ENCODE data around the gene SLC38A11.

SLC38A11 gene

DNA sequence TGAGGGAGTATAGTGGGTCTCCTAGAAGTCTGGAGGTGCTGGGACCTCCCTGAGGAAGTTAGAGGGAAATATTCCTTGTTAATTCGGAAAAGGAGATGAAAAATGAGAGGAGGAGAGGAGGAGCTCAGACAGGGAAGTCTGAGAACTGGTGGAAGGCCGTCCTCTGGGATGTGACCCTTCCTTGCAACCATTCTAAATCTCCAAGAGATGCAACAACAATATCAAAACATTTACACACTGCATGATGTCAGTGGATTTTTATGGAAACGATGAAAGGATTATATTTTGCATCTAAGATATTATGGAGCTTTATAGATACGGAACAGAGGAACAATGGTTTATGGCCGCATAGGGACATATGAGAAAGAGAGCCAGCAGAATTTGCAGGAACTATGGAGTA, 63.9 kb downstream of the SLC38A11 start:
- H3K36me3 ChIP-seq (ENCODE audit: control insufficient read depth in 2 of 2, insufficient read depth in 1 of 2, low read length in 2 of 2), result no peaks in the 10 kb centered on the region
- ChIA-PET POLR2A (no interaction called here), CTCF (interaction anchor here (1.6 kb wide), 1 partner anchor 49 kb away, joined by 5 read pairs; no protein-coding TSS in a partner anchor)
- no peak overlapping the region for H3K4me3 ChIP-seq (ENCODE audit: low read depth, low read length)
- H3K27ac ChIP-seq (ENCODE audit: extremely low read depth, low read depth, low read length), result no peak overlapping the region
- H3K9me3 ChIP-seq (ENCODE audit: control insufficient read depth, insufficient read depth, low read depth, low read length), result no peaks in the 10 kb centered on the region
- 0 out of 2 replicates have a peak, but pooled peaks cover 3% of the 10 kb centered on the region for H3K4me1 ChIP-seq (ENCODE audit: control insufficient read depth, insufficient read depth, low read length)
- no peak for TF ChIP-seq TSHZ1 (tag by site-specific recombination; IDR thresholded peaks at IDR 0.05; ENCODE audit: borderline replicate concordance)
- TF ChIP-seq ZNF274 (IDR thresholded peaks at IDR 0.05; ENCODE audit: low read length), result no peak
- no peak for TF ChIP-seq ZNF274 (tag by site-specific recombination; IDR thresholded peaks at IDR 0.05; ENCODE audit: borderline replicate concordance)
- no peak for TF ChIP-seq HIC1 (tag by site-specific recombination; IDR thresholded peaks at IDR 0.05)
- no peak for TF ChIP-seq GLI4 (tag by site-specific recombination; IDR thresholded peaks at IDR 0.05)
- no peak for TF ChIP-seq ZNF623 (tag by site-specific recombination; IDR thresholded peaks at IDR 0.05)

DNA sequence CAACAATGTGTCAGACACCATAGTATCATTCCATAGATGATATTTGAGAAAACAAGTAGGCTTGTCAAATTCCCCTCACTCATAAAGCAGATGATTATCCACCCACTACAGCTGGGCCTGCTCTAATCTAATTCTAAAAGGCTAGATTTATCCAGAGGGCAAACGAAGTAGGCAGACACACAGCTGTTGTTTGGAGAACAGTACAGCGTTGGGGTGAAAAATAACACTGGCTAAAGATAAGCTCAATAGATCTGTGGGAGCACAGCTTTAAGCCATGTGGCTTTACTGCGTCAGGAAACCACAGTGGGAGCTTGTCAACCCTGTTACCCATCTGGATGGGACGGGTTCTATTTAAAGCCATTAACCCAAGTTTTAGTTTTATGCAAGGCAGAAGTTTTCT, 64.8 kb downstream of the SLC38A11 start:
- H3K4me3 ChIP-seq (ENCODE audit: low read depth, low read length), result no peak overlapping the region
- peak; percentile 90 for TF ChIP-seq ZFHX2 (tag by site-specific recombination; conservative IDR thresholded peaks at IDR 0.05)
- peak; percentile 92 for TF ChIP-seq EGR2 (tag by site-specific recombination; IDR thresholded peaks at IDR 0.05; ENCODE audit: low read depth)
- no peak for TF ChIP-seq ZNF155 (tag by site-specific recombination; IDR thresholded peaks at IDR 0.05)
- 0 out of 2 replicates have a peak, but pooled peaks have one; percentile 17 for TF ChIP-seq ZNF660 (tag by site-specific recombination; IDR thresholded peaks at IDR 0.05)
- no peak overlapping the region for H3K27ac ChIP-seq (ENCODE audit: extremely low read depth, low read depth, low read length)
- H3K4me1 ChIP-seq (ENCODE audit: control insufficient read depth, insufficient read depth, low read length), result 0 out of 2 replicates have a peak, but pooled peaks cover 3% of the 10 kb centered on the region
- ChIA-PET CTCF (interaction anchor here (1.0 kb wide), 1 partner anchor 20 kb away, joined by 3 read pairs; no protein-coding TSS in a partner anchor), POLR2A (no interaction called here)
- H3K9me3 ChIP-seq (ENCODE audit: control insufficient read depth, insufficient read depth, low read depth, low read length), result no peaks in the 10 kb centered on the region
- H3K36me3 ChIP-seq (ENCODE audit: control insufficient read depth in 2 of 2, insufficient read depth in 1 of 2, low read length in 2 of 2), result no peaks in the 10 kb centered on the region

- Histone ChIP-seq H3K4me1 (ENCODE audit: control insufficient read depth, insufficient read depth, low read length) (0 out of 2 replicates have a peak, but pooled peaks cover 3% of the 10 kb centered on the region), H3K27ac (ENCODE audit: extremely low read depth, low read depth, low read length) (no peak overlapping the region), H3K9me3 (ENCODE audit: control insufficient read depth, insufficient read depth, low read depth, low read length) (no peaks in the 10 kb centered on the region), H3K36me3 (ENCODE audit: control insufficient read depth in 2 of 2, insufficient read depth in 1 of 2, low read length in 2 of 2) (no peaks in the 10 kb centered on the region), H3K4me3 (ENCODE audit: low read depth, low read length) (no peak overlapping the region)
- ChIA-PET CTCF (no interaction called here), POLR2A (no interaction called here)
- TF ChIP-seq ZNF302 (tag by site-specific recombination; IDR thresholded peaks at IDR 0.05; ENCODE audit: low read depth), result no peak
- peak; percentile 47; the same call in 1 of the 2 replicates for TF ChIP-seq SCRT2 (tag by site-specific recombination; IDR thresholded peaks at IDR 0.05)
These were observed 66.7 kb downstream of the SLC38A11 start for GRCh38 chr2:164888592-164888991.
